GM06990 (cell line): ENCODE results near the gene CCNB2.
"Not testable (repeated sequence)": the region's sequence is repeated elsewhere in the genome, so short reads cannot be mapped to it uniquely, and the experiment has no call there.

Experiments used
- DNase-seq: peaks from one replicate; pipeline ENCODE4 v3.0.0-alpha.2; 2011; ENCODE audit not compliant: insufficient read length; ENCODE audit errors: extremely low read depth
- H3K27me3 ChIP-seq: replicated peaks from 2 replicates; pipeline ENCODE4 v1.6.0; 2011; ENCODE audit warnings: low read length; ENCODE audit not compliant: control insufficient read depth, insufficient read depth
- H3K36me3 ChIP-seq: 2 replicates; pipeline ENCODE4 v1.5.1; 2011; ENCODE audit warnings: low read length; ENCODE audit not compliant: control insufficient read depth, insufficient read depth
- H3K4me3 ChIP-seq: replicated peaks from 2 replicates; pipeline ENCODE4 v1.5.1; 2011; ENCODE audit warnings: low read depth, mild to moderate bottlenecking, control low read depth, low read length
- TF ChIP-seq, protein P1 (sequence below): IDR thresholded peaks from 2 replicates; pipeline ENCODE4 v1.5.1; 2011; ENCODE audit warnings: low read length, control low read depth, mild to moderate bottlenecking, inconsistent platforms; ENCODE audit not compliant: insufficient read depth, poor library complexity, severe bottlenecking

Gene CCNB2

GRCh38 chr15:59120937-59121336, 16.0 kb downstream of the CCNB2 start:
- no peak for DNase-seq
- TF ChIP-seq, protein P1, sequence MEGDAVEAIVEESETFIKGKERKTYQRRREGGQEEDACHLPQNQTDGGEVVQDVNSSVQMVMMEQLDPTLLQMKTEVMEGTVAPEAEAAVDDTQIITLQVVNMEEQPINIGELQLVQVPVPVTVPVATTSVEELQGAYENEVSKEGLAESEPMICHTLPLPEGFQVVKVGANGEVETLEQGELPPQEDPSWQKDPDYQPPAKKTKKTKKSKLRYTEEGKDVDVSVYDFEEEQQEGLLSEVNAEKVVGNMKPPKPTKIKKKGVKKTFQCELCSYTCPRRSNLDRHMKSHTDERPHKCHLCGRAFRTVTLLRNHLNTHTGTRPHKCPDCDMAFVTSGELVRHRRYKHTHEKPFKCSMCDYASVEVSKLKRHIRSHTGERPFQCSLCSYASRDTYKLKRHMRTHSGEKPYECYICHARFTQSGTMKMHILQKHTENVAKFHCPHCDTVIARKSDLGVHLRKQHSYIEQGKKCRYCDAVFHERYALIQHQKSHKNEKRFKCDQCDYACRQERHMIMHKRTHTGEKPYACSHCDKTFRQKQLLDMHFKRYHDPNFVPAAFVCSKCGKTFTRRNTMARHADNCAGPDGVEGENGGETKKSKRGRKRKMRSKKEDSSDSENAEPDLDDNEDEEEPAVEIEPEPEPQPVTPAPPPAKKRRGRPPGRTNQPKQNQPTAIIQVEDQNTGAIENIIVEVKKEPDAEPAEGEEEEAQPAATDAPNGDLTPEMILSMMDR, result no peak
- Histone ChIP-seq H3K27me3 (no peaks in the 10 kb centered on the region), H3K36me3 (peaks cover 14% of the 10 kb centered on the region), H3K4me3 (no peak overlapping the region)

- Histone ChIP-seq H3K27me3 (no peaks in the 10 kb centered on the region), H3K4me3 (no peak overlapping the region), H3K36me3 (peaks cover 5% of the 10 kb centered on the region; the same call in 1 of the 2 replicates)
- no peak for DNase-seq
- TF ChIP-seq, protein P1, result no peak
These were observed 19.3 kb downstream of the CCNB2 start for GRCh38 chr15:59124261-59124660.

GRCh38 chr15:59125683-59126082, 20.7 kb downstream of the CCNB2 start:
- not testable (repeated sequence) for H3K27me3 ChIP-seq, H3K36me3 ChIP-seq, DNase-seq, H3K4me3 ChIP-seq

GRCh38 chr15:59127255-59127654, 22.3 kb downstream of the CCNB2 start:
- peaks cover 16% of the 10 kb centered on the region for H3K36me3 ChIP-seq
- H3K27me3 ChIP-seq, H3K4me3 ChIP-seq, DNase-seq: not testable (repeated sequence)

GRCh38 chr15:59131456-59131855, 26.5 kb downstream of the CCNB2 start:
- DNase-seq, result no peak
- Histone ChIP-seq H3K4me3 (no peak overlapping the region), H3K36me3 (peaks cover 28% of the 10 kb centered on the region), H3K27me3 (no peaks in the 10 kb centered on the region)
- TF ChIP-seq, protein P1, result no peak

GRCh38 chr15:59131969-59132562, 27.1 kb downstream of the CCNB2 start:
- Histone ChIP-seq H3K4me3 (no peak overlapping the region), H3K27me3 (no peaks in the 10 kb centered on the region), H3K36me3 (peaks cover 31% of the 10 kb centered on the region)
- TF ChIP-seq, protein P1, result no peak
- no peak for DNase-seq

GRCh38 chr15:59133929-59134427, 29.0 kb downstream of the CCNB2 start:
- H3K36me3 ChIP-seq, result peaks cover 40% of the 10 kb centered on the region
- TF ChIP-seq, protein P1, result no peak
- H3K4me3 ChIP-seq, result no peak overlapping the region
- no peaks in the 10 kb centered on the region for H3K27me3 ChIP-seq
- no peak for DNase-seq
